ENCODE results near the gene SLC35B2.

- no peak for TF ChIP-seq POLR2AphosphoS5 (IDR thresholded peaks at IDR 0.05; ENCODE audit: low read depth, low read length)
- TF ChIP-seq TAF1 (IDR thresholded peaks at IDR 0.05; ENCODE audit: borderline replicate concordance, insufficient read depth, low read length) = no peak
- no peak for TF ChIP-seq REST (IDR thresholded peaks at IDR 0.05; ENCODE audit: insufficient read depth in 1 of 2, low read depth in 2 of 2, low read length in 2 of 2)
- TF ChIP-seq SIN3A (IDR thresholded peaks at IDR 0.05; ENCODE audit: borderline replicate concordance, insufficient read depth, low read length) = no peak
Measured at GRCh38 chr6:44228836-44229235, 28.5 kb downstream of the SLC35B2 start.

Measured in PFSK-1 (cell line).